B cell (primary cell): ENCODE measurements around the gene HES4. TPM values are rescaled to one million over a fixed set of nuclear protein-coding genes. Genes with fewer than 3 reads are reported as not detected.
"Not testable (repeated sequence)": the region's sequence is repeated elsewhere in the genome, so short reads cannot be mapped to it uniquely, and the experiment has no call there.

Source experiments
- ATAC-seq: fragments of 200-7000 bp; cut with Tn5 transposase; one replicate; pipeline ENCODE4 v1.10.0; 2021; ENCODE audit warnings: low read depth, mild to moderate bottlenecking, moderate number of reproducible peaks, moderate library complexity
- CTCF ChIA-PET: fragments of 350-600 bp; sonication (Branson Sonifier 250); formaldehyde crosslinking; loops from one replicate; lab custom pipeline; 2021; ENCODE audit warnings: antibody characterized with exemption, inconsistent platforms; lab: Charles Lee
- POLR2A ChIA-PET: fragments of 350-600 bp; sonication (Branson Sonifier 250); formaldehyde crosslinking; loops from one replicate; lab custom pipeline; 2021; ENCODE audit warnings: antibody characterized with exemption; lab: Charles Lee
- DNase-seq: peaks from one replicate; pipeline ENCODE4 v3.0.0; 2013
- H2AFZ ChIP-seq: 2 replicates; pipeline ENCODE4 v1.6.1; 2012; ENCODE audit warnings: mild to moderate bottlenecking, low read depth, low read length; ENCODE audit not compliant: insufficient read depth, poor library complexity, severe bottlenecking
- H3K27ac ChIP-seq, 2 donors: 1 replicate in 1 of 2; 2 replicates in 1 of 2; pipeline ENCODE4 v1.5.1; 2012 to 2013; ENCODE audit warnings: low read length in 2 of 2, mild to moderate bottlenecking in 2 of 2, moderate library complexity in 1 of 2
- H3K27me3 ChIP-seq, 4 experiments: fragments of 200-600 bp in 1 of 4; sonication (generic) in 1 of 4; replicated peaks in 1 of 4; 1 replicate in 2 of 4; 2 replicates in 2 of 4; pipeline versions ENCODE4 v1.6.1 to v1.7.0; 2013 to 2016; ENCODE audit warnings: low read length in 3 of 4, mild to moderate bottlenecking in 2 of 4, mixed read lengths in 1 of 4, moderate library complexity in 1 of 4; ENCODE audit not compliant: insufficient read depth in 4 of 4, control insufficient read depth in 3 of 4; ENCODE audit errors: control extremely low read depth in 1 of 4
- H3K36me3 ChIP-seq, 2 experiments: replicated peaks in 1 of 2; 1 replicate in 1 of 2; 2 replicates in 1 of 2; pipeline versions ENCODE4 v1.6.1 to v1.7.1; 2013; ENCODE audit warnings: low read length in 1 of 2; ENCODE audit not compliant: insufficient read depth in 2 of 2, control insufficient read depth in 1 of 2; ENCODE audit errors: control extremely low read depth in 1 of 2, extremely low read depth in 1 of 2
- H3K4me1 ChIP-seq, 2 donors: fragments of 200-600 bp in 1 of 2; sonication (generic) in 1 of 2; 1 replicate in 1 of 2; 2 replicates in 1 of 2; pipeline versions ENCODE4 v1.5.1 to v1.6.1; 2013 to 2017; ENCODE audit warnings: low read length in 2 of 2; ENCODE audit not compliant: control insufficient read depth in 2 of 2, insufficient read depth in 2 of 2
- H3K4me2 ChIP-seq: replicated peaks from 2 replicates; pipeline ENCODE3; 2012; ENCODE audit warnings: mild to moderate bottlenecking, low read depth, low read length; ENCODE audit not compliant: poor library complexity, severe bottlenecking
- H3K4me3 ChIP-seq, 5 experiments: fragments of 200-600 bp in 1 of 5; sonication (generic) in 1 of 5; 1 replicate in 3 of 5; 2 replicates in 2 of 5; pipeline versions ENCODE4 v1.5.1 to v1.7.0; 2011 to 2016; ENCODE audit warnings: low read length in 4 of 5, mild to moderate bottlenecking in 4 of 5, low read depth in 2 of 5, control low read depth in 1 of 5, moderate library complexity in 1 of 5; ENCODE audit not compliant: insufficient read depth in 1 of 5; ENCODE audit errors: control extremely low read depth in 1 of 5, extremely low read depth in 1 of 5
- H3K79me2 ChIP-seq: fragments of 200-600 bp; sonication (generic); one replicate; pipeline ENCODE4 v1.6.0; 2016; ENCODE audit warnings: low read length; ENCODE audit not compliant: control insufficient read depth, insufficient read depth
- H3K9ac ChIP-seq: fragments of 200-600 bp; sonication (generic); 2 replicates; pipeline ENCODE4 v1.6.1; 2017; ENCODE audit warnings: mild to moderate bottlenecking, low read length, moderate library complexity
- H3K9me3 ChIP-seq, 3 donors: one replicate each; pipeline versions ENCODE4 v1.6.1 to v1.7.1; 2013; ENCODE audit warnings: low read length in 2 of 3; ENCODE audit not compliant: control insufficient read depth in 2 of 3, insufficient read depth in 1 of 3; ENCODE audit errors: control extremely low read depth in 1 of 3
- H4K20me1 ChIP-seq: 2 replicates; pipeline ENCODE4 v1.6.0; 2012; ENCODE audit warnings: mild to moderate bottlenecking, low read length; ENCODE audit not compliant: insufficient read depth, control insufficient read depth, poor library complexity, severe bottlenecking
- H3K27ac Mint-ChIP-seq: one replicate; pipeline ENCODE4 v1.8.0; 2021; ENCODE audit warnings: mixed read lengths
- H3K27me3 Mint-ChIP-seq: one replicate; pipeline ENCODE4 v1.8.0; 2021; ENCODE audit warnings: mixed read lengths
- H3K4me1 Mint-ChIP-seq: one replicate; pipeline ENCODE4 v1.8.0; 2021; ENCODE audit warnings: mixed read lengths
- H3K4me3 Mint-ChIP-seq: one replicate; pipeline ENCODE4 v1.8.0; 2021; ENCODE audit warnings: mixed read lengths
- H3K9me3 Mint-ChIP-seq: one replicate; pipeline ENCODE4 v1.8.0; 2022; ENCODE audit warnings: mixed read lengths; ENCODE audit not compliant: insufficient read depth
- EZH2 ChIP-seq: IDR thresholded peaks from 2 replicates; pipeline ENCODE4 v1.6.1; 2012; ENCODE audit warnings: borderline replicate concordance, low read depth, mild to moderate bottlenecking, moderate library complexity, low read length; ENCODE audit not compliant: insufficient read depth, poor library complexity, severe bottlenecking
- WGBS: methylation state at CpG from one replicate; pipeline ENCODE4 v1.1.5; 2013; ENCODE audit warnings: missing lambda C conversion rate; ENCODE audit not compliant: insufficient coverage; 5-methylcytosine and 5-hydroxymethylcytosine counted together
- intact Hi-C: fragments of 100-400 bp; cut with micrococcal nuclease; formaldehyde crosslinking; loops from one replicate; pipeline ENCODE4 v1.10.0; 2022
- polyA plus RNA-seq: library from polyadenylated mRNA; depleted of rRNA; stranded (reverse); fragments of >200 nt; gene quantifications from 2 replicates; pipeline ENCODE4 v1.2.3, GENCODE V29; 2012
- total RNA-seq, 2 donors: library from RNA; stranded (reverse); fragments of 120-200 nt in 1 of 2; gene quantifications; 1 replicate in 1 of 2; 2 replicates in 1 of 2; pipeline versions ENCODE4 v1.2.3 to v1.2.4, GENCODE V29; 2013 to 2022
- TF ChIP-seq, protein P1 (sequence below): fragments of 200-600 bp; IDR thresholded peaks from one replicate; pipeline ENCODE4 v1.8.0; 2022; ENCODE audit warnings: antibody characterized with exemption, mild to moderate bottlenecking

HES4 gene
- total and polyA plus RNA-seq, 2 donors (not counting 1 experiment from before 2014, with no cell fraction given): 3.2 to 4.5 TPM

DNA sequence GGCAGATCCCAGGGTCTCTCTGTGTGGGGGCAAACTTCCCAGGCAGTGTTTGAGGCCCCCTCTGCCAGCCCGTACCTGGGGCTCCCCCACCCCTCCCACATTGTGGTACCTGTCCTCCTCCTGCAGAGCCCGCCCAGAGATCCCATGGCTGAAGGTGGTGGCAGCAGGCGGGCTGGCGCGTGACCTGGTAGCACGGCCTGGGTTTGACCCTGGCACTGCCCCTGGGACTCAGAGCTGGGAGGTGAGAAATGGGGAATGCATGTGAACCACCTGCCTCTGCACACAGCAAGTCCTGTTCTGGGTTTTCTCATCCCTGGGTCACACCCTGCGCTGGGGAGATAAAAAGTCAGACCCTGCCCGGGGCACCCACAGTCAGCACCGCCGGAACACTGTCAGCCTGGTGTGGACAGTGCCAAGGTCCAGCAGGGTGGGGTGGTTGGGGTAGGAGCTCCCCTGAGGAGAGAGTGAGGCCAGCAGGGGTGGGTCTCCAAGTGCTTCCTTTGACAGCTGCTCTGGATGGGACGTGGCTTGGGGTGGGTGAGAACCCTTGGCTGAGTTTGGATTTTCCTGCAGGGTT lies 31.9 kb upstream of the HES4 start:
- CTCF ChIA-PET: interaction anchor here (0.6 to 5.0 kb wide), 23 partner anchors 10 to 749 kb away, joined by 3 to 28 read pairs (median 5); partner anchors contain the start of genes ISG15 and PERM1
- Mint-ChIP-seq H3K27ac (peak overlapping the region; percentile 46), H3K27me3 (peaks cover 7% of the 10 kb centered on the region), H3K9me3 (no peaks in the 10 kb centered on the region), H3K4me3 (peak overlapping the region; percentile 78), H3K4me1 (peaks cover 17% of the 10 kb centered on the region)
- H3K9ac ChIP-seq: no peak overlapping the region
- intact Hi-C loops: loop anchor here (2.0 to 10.0 kb wide), 5 partner anchors 85 to 276 kb away; partner anchors contain the start of genes ACAP3, B3GALT6, C1orf159 and PUSL1
- no peaks in the 10 kb centered on the region for H4K20me1 ChIP-seq
- WGBS: 86% methylated on average over 11 of the region's 11 CpGs
- peak overlapping the region; percentile 88 for H3K4me2 ChIP-seq
- H3K36me3 ChIP-seq: peaks cover 0 to 2% of the 10 kb centered on the region in 2 experiments
- peaks cover 28 to 29% of the 10 kb centered on the region in 2 donors for H3K4me1 ChIP-seq
- ATAC-seq: no peak
- POLR2A ChIA-PET: interaction anchor here (0.9 to 1.1 kb wide), 4 partner anchors 9 to 343 kb away, joined by 3 to 4 read pairs (median 4); partner anchors contain the start of genes AURKAIP1 and ISG15
- no peak overlapping the region for H2AFZ ChIP-seq
- TF ChIP-seq EZH2: no peak
- TF ChIP-seq, protein P1, sequence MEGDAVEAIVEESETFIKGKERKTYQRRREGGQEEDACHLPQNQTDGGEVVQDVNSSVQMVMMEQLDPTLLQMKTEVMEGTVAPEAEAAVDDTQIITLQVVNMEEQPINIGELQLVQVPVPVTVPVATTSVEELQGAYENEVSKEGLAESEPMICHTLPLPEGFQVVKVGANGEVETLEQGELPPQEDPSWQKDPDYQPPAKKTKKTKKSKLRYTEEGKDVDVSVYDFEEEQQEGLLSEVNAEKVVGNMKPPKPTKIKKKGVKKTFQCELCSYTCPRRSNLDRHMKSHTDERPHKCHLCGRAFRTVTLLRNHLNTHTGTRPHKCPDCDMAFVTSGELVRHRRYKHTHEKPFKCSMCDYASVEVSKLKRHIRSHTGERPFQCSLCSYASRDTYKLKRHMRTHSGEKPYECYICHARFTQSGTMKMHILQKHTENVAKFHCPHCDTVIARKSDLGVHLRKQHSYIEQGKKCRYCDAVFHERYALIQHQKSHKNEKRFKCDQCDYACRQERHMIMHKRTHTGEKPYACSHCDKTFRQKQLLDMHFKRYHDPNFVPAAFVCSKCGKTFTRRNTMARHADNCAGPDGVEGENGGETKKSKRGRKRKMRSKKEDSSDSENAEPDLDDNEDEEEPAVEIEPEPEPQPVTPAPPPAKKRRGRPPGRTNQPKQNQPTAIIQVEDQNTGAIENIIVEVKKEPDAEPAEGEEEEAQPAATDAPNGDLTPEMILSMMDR: no peak
- no peak overlapping the region for H3K27ac ChIP-seq
- H3K27me3 ChIP-seq: peaks cover 0 to 29% (median 5%) of the 10 kb centered on the region in 4 experiments
- no peaks in the 10 kb centered on the region for H3K9me3 ChIP-seq
- no peaks in the 10 kb centered on the region for H3K79me2 ChIP-seq
- H3K4me3 ChIP-seq: no peak overlapping the region
- no peak for DNase-seq

DNA sequence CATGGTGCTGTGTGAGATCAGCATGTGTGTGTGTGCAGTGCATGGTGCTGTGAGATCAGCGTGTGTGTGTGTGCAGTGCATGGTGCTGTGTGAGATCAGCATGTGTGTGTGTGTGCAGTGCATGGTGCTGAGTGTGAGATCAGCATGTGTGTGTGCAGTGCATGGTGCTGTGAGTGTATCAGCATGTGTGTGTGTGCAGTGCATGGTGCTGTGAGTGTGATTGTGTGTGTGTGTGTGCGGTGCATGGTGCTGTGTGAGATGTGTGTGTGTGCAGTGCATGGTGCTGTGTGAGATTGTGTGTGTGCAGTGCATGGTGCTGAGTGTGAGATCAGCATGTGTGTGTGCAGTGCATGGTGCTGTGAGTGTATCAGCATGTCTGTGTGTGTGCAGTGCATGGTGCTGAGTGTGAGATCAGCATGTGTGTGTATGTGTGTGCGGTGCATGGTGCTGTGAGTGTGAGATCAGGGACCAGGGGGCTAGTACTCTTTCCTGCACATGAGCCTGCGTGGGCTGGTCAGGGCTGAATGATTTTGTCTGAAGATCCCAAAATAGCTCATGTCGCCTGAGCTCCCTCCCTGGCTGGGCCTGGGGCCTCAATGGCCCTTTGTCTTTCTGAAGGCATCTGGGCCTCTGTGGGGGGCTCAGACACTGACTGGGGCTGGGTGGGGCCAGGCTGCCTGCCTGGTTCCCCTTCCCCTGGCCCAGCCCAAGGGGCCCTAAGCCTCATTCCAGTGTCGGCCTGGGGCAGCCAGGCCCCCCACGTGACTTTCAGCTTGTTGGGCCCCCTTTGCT lies 31.2 kb upstream of the HES4 start:
- H3K27me3 ChIP-seq: peaks cover 0 to 27% (median 4%) of the 10 kb centered on the region in 4 experiments
- ChIA-PET POLR2A (interaction anchor here (1.1 kb wide), 2 partner anchors 9 kb away, joined by 3 to 4 read pairs; no protein-coding TSS in a partner anchor), CTCF (interaction anchor here (0.6 to 5.0 kb wide), 11 partner anchors 13 to 364 kb away, joined by 3 to 28 read pairs (median 9); partner anchors contain the start of gene PERM1)
- H3K27ac ChIP-seq, H3K9ac ChIP-seq, H3K9me3 ChIP-seq, H3K36me3 ChIP-seq, H3K9me3 Mint-ChIP-seq, H3K4me3 Mint-ChIP-seq, DNase-seq, H3K79me2 ChIP-seq, H2AFZ ChIP-seq, ATAC-seq, H3K27me3 Mint-ChIP-seq, H3K27ac Mint-ChIP-seq, H3K4me3 ChIP-seq, H4K20me1 ChIP-seq: not testable (repeated sequence)
- intact Hi-C loops: loop anchor here (5.0 to 10.0 kb wide), 3 partner anchors 174 to 276 kb away; partner anchors contain the start of genes ACAP3, B3GALT6, PUSL1 and SDF4
- WGBS: 42% methylated on average over 5 of the region's 7 CpGs
- peak overlapping the region; percentile 22 for H3K4me2 ChIP-seq
- peaks cover 17% of the 10 kb centered on the region for H3K4me1 Mint-ChIP-seq
- H3K4me1 ChIP-seq: peaks cover 28 to 29% of the 10 kb centered on the region in 2 donors
